ENCODE measurements around the gene HMCES. TPM values are rescaled to one million over a fixed set of nuclear protein-coding genes. Genes with fewer than 3 reads are reported as not detected.

The HMCES gene
- total RNA-seq, 1 donor from 2014 or later, result 70.7 TPM

- no peak for DNase-seq (ENCODE audit: low spot score)
- no peak overlapping the region for H3K4me3 Mint-ChIP-seq (ENCODE audit: low read depth)
- intact Hi-C loops (cut with micrococcal nuclease), result no loop called here
- peaks cover 2% of the 10 kb centered on the region for H3K4me1 Mint-ChIP-seq (ENCODE audit: low read depth)
- no peaks in the 10 kb centered on the region for H3K9me3 Mint-ChIP-seq
- no peak overlapping the region for H3K27ac Mint-ChIP-seq
- peaks cover 3% of the 10 kb centered on the region for H3K27me3 Mint-ChIP-seq (ENCODE audit: low read depth)
- H3K36me3 Mint-ChIP-seq (ENCODE audit: low read depth), result no peaks in the 10 kb centered on the region
Observed at GRCh38 chr3:129352045-129352444, 73.4 kb downstream of the HMCES start.

GRCh38 chr3:129352650-129353588 lies 74.2 kb downstream of the HMCES start:
- no peaks in the 10 kb centered on the region for H3K9me3 Mint-ChIP-seq
- peaks cover 2% of the 10 kb centered on the region for H3K27me3 Mint-ChIP-seq (ENCODE audit: low read depth)
- DNase-seq (ENCODE audit: low spot score), result no peak
- H3K4me3 Mint-ChIP-seq (ENCODE audit: low read depth), result no peak overlapping the region
- H3K36me3 Mint-ChIP-seq (ENCODE audit: low read depth), result no peaks in the 10 kb centered on the region
- H3K27ac Mint-ChIP-seq, result no peak overlapping the region
- no peaks in the 10 kb centered on the region for H3K4me1 Mint-ChIP-seq (ENCODE audit: low read depth)
- intact Hi-C loops (cut with micrococcal nuclease), result no loop called here

GRCh38 chr3:129353589-129353941 lies 74.9 kb downstream of the HMCES start:
- Mint-ChIP-seq H3K27me3 (ENCODE audit: low read depth) (peaks cover 2% of the 10 kb centered on the region), H3K4me3 (ENCODE audit: low read depth) (no peak overlapping the region), H3K9me3 (no peaks in the 10 kb centered on the region), H3K27ac (no peak overlapping the region), H3K36me3 (ENCODE audit: low read depth) (no peaks in the 10 kb centered on the region), H3K4me1 (ENCODE audit: low read depth) (no peaks in the 10 kb centered on the region)
- DNase-seq (ENCODE audit: low spot score), result no peak
- intact Hi-C loops (cut with micrococcal nuclease), result no loop called here

Other genes with a start within 250 kb of the HMCES start
- not detected in 2 replicates for gene GP9, start 218.1 kb upstream of the HMCES start, total RNA-seq
- 30.7 and 32.1 TPM in 2 replicates for gene RAB43, start 157.1 kb upstream of the HMCES start, total RNA-seq
- gene ISY1, start 117.8 kb upstream of the HMCES start, total RNA-seq, result 71.4 and 78.0 TPM in 2 replicates
- 351 TPM in 2 replicates for gene CNBP, start 95.0 kb upstream of the HMCES start, total RNA-seq
- gene COPG1, start 29.3 kb upstream of the HMCES start, total RNA-seq, result 182 and 187 TPM in 2 replicates
- 0.25 and 0.48 TPM in 2 replicates for gene EFCAB12, start 149.8 kb downstream of the HMCES start, total RNA-seq
- gene MBD4, start 161.1 kb downstream of the HMCES start, total RNA-seq, result 41.9 and 45.9 TPM in 2 replicates
- 15.7 and 17.6 TPM in 2 replicates for gene IFT122, start 161.4 kb downstream of the HMCES start, total RNA-seq
- gene RHO, start 249.8 kb downstream of the HMCES start, total RNA-seq, result not detected in 2 replicates

Data from activated T-helper 2 cell treated with anti-CD3 and anti-CD28 coated beads, Interferon-gamma antibody, Interleukin-2, Interleukin-4, amounts not matched to agents 10 μg/mL and 5 μg/mL and 100 μg/mL, durations not matched to agents 14 hours and 24 hours and 36 hours (primary cell).